SK-N-MC (cell line): Measurements from ENCODE around the gene CD3G.

Experiments
- EZH2 ChIP-seq: fragments of 200-600 bp; sonication (generic); IDR thresholded peaks from one replicate; pipeline ENCODE4 v1.6.1; 2017; ENCODE audit warnings: antibody characterized with exemption
- FOXP2 ChIP-seq: optimal IDR thresholded peaks from 2 replicates; pipeline ENCODE3; 2011; ENCODE audit warnings: mild to moderate bottlenecking, moderate library complexity; ENCODE audit not compliant: insufficient read depth; ENCODE audit errors: extremely low read length, control extremely low read depth
- POLR2AphosphoS5 ChIP-seq: IDR thresholded peaks from 2 replicates; pipeline ENCODE4 v1.6.1; 2012; ENCODE audit warnings: mild to moderate bottlenecking, low read depth, low read length, borderline replicate concordance

DNA sequence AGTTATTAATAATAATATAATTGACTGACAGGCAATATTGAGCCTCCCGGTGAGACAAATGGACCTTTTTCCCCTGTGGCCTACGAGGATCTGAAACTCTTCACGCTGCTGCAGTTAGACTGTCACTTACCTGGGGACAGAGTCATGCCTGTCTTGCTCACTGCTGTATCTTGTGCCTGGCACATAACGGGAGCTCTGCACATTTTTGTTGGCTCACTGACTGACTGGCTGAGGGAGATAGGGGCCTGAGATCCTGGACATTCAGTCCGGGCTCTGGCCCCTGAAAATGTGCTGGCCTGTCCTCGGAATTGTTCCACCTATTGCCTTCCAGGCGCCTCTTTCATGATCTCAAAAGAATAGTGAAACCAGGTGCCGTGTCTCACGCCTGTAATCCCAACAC lies 896 bp upstream of the CD3G start:
- TF ChIP-seq EZH2 (no peak), POLR2AphosphoS5 (no peak), FOXP2 (no peak)
